HUES6 (cell line): Measurements from ENCODE around the gene ZFHX3.

ENCODE experiments used
- H3K27ac ChIP-seq: 2 replicates; pipeline ENCODE4 v1.7.0; 2013; ENCODE audit warnings: low read depth, mild to moderate bottlenecking, low read length, inconsistent platforms
- H3K27me3 ChIP-seq: 2 replicates; pipeline ENCODE4 v1.6.1; 2013; ENCODE audit warnings: low read length; ENCODE audit not compliant: control insufficient read depth, insufficient read depth
- H3K36me3 ChIP-seq: 2 replicates; pipeline ENCODE4 v1.6.1; 2013; ENCODE audit warnings: low read length; ENCODE audit not compliant: control insufficient read depth, insufficient read depth
- H3K4me1 ChIP-seq: 2 replicates; pipeline ENCODE4 v1.6.1; 2013; ENCODE audit warnings: low read length; ENCODE audit not compliant: control insufficient read depth, insufficient read depth
- H3K4me3 ChIP-seq: 2 replicates; pipeline ENCODE4 v1.5.1; 2013; ENCODE audit warnings: low read depth, low read length
- H3K9ac ChIP-seq: one replicate; pipeline ENCODE4 v1.6.1; 2013; ENCODE audit warnings: mild to moderate bottlenecking, low read length
- H3K9me3 ChIP-seq: 2 replicates; pipeline ENCODE4 v1.6.1; 2013; ENCODE audit warnings: low read depth, low read length; ENCODE audit not compliant: control insufficient read depth, insufficient read depth

The ZFHX3 gene

DNA sequence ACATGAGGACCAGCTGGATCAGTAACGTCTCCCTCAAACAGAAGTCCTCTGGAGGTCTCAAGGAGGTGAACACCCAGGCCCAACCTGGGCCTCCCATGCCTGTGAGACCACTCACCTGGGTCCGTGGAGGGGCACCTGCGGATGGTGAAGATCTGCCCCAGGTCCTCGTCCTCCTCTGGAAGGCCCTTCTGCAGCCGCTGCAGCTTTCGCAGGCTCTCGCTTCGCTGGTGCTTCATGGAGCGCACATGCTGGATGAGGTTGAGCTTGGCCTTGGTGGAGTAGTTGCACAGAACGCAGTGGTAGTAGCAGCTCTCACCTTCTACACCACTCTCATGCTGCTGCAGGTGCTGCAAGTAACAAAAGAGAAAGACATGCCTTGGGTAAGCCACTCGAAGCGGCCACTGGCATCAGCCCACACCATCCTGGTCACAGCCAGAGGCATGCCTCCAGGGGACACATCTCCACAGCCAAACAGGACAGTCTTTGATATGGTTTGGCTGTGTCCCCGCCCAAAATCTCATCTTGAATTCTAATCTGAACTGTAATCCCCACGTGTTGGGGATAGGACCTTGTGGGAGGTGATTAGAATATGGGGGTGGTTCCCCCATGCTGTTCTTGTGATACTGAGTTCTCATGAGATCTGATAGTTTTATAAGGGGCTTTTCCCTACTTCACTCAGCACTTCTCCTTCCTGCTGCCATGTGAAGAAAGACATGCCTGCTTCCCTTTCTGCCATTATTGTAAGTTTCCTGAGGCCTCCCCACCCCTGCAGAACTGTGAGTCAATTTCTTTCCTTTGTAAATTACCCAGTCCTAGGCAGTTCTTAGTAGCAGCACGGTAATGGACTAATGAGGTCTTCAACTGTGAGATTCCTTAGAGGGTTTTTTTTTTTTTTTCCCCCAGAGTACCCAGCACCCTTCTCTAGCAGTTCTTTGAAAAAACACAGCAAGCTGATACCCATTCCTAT is 158.0 kb downstream of the ZFHX3 start:
- Histone ChIP-seq H3K9me3 (no peaks in the 10 kb centered on the region), H3K27ac (no peak overlapping the region), H3K9ac (no peak overlapping the region), H3K27me3 (no peaks in the 10 kb centered on the region), H3K4me3 (no peak overlapping the region), H3K36me3 (no peaks in the 10 kb centered on the region), H3K4me1 (no peaks in the 10 kb centered on the region)

DNA sequence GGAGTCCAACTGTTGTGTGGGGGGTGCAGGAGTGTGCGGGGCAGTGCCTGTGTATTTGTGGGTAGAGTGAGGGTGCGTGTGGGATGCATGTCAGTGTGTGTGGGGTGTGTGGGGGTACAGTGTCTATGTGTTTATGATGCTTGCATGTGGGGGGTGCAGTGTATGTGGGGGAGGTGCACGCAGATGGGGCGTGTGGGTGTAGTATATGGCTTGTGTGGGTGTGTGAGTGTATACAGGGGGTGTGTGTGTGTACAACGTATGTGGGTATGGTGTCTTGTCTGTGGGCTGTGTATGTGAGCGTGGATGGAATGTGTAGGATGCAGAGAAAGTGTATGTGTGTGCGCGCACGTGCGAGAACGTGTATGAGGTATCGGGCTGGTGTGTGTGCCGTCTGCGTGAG is 160.4 kb downstream of the ZFHX3 start:
- no peaks in the 10 kb centered on the region for H3K4me1 ChIP-seq
- H3K27ac ChIP-seq: no peak overlapping the region
- no peaks in the 10 kb centered on the region for H3K36me3 ChIP-seq
- H3K27me3 ChIP-seq: no peaks in the 10 kb centered on the region
- H3K9me3 ChIP-seq: no peaks in the 10 kb centered on the region
- no peak overlapping the region for H3K4me3 ChIP-seq
- H3K9ac ChIP-seq: no peak overlapping the region

DNA sequence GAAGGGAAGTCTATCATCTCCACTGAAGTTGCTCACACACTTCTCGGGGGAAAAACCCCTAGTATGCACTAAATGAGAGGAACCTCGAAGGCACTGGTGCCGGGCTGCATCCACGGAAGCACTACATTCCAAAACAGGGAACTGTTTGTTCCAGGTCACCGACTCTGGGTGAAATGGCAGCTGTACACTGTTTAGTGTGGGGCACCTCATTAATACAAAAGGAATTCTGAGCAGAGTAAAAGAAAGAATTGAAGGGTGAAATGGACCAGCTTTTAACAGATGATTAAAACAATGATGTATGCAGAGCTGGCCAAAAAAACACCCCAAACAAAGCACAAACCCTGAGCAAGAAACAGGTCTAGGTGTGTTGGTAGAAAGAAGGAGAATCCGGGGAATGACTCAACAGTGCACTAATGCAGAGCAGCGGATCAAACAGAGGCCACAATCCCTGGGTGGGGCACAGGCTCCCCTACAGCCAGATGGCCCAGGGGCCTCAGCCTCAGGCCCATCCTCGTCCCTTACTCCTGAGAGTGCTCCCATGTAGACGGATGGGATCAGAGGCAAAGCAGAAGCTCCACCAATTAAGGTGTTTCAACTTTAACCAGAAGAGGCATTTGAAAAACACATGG is 161.5 kb downstream of the ZFHX3 start:
- Histone ChIP-seq H3K4me1 (no peaks in the 10 kb centered on the region), H3K36me3 (no peaks in the 10 kb centered on the region), H3K27me3 (no peaks in the 10 kb centered on the region), H3K27ac (no peak overlapping the region), H3K9me3 (no peaks in the 10 kb centered on the region), H3K4me3 (no peak overlapping the region), H3K9ac (no peak overlapping the region)

- H3K4me1 ChIP-seq: no peaks in the 10 kb centered on the region
- H3K27ac ChIP-seq: no peak overlapping the region
- no peaks in the 10 kb centered on the region for H3K27me3 ChIP-seq
- no peaks in the 10 kb centered on the region for H3K36me3 ChIP-seq
- no peak overlapping the region for H3K4me3 ChIP-seq
- no peaks in the 10 kb centered on the region for H3K9me3 ChIP-seq
- H3K9ac ChIP-seq: no peak overlapping the region
Observed at GRCh38 chr16:72884573-72884972, 163.4 kb downstream of the ZFHX3 start.

GRCh38 chr16:72884037-72884436 is 163.9 kb downstream of the ZFHX3 start:
- H3K4me1 ChIP-seq: no peaks in the 10 kb centered on the region
- no peaks in the 10 kb centered on the region for H3K9me3 ChIP-seq
- no peak overlapping the region for H3K27ac ChIP-seq
- H3K36me3 ChIP-seq: no peaks in the 10 kb centered on the region
- H3K27me3 ChIP-seq: no peaks in the 10 kb centered on the region
- no peak overlapping the region for H3K9ac ChIP-seq
- no peak overlapping the region for H3K4me3 ChIP-seq

GRCh38 chr16:72879846-72880245 is 168.1 kb downstream of the ZFHX3 start:
- Histone ChIP-seq H3K9me3 (no peaks in the 10 kb centered on the region), H3K27ac (no peak overlapping the region), H3K9ac (no peak overlapping the region), H3K4me3 (no peak overlapping the region), H3K36me3 (no peaks in the 10 kb centered on the region), H3K27me3 (no peaks in the 10 kb centered on the region), H3K4me1 (peaks cover 7% of the 10 kb centered on the region; the same call in 1 of the 2 replicates)

- Histone ChIP-seq H3K4me1 (peaks cover 7% of the 10 kb centered on the region; the same call in 1 of the 2 replicates), H3K27ac (no peak overlapping the region), H3K36me3 (no peaks in the 10 kb centered on the region), H3K9ac (no peak overlapping the region), H3K9me3 (no peaks in the 10 kb centered on the region), H3K27me3 (no peaks in the 10 kb centered on the region), H3K4me3 (no peak overlapping the region)
Observed at GRCh38 chr16:72878301-72879269, 169.3 kb downstream of the ZFHX3 start.

GRCh38 chr16:72877374-72878028 is 170.4 kb downstream of the ZFHX3 start:
- H3K9ac ChIP-seq: no peak overlapping the region
- no peak overlapping the region for H3K4me3 ChIP-seq
- no peaks in the 10 kb centered on the region for H3K36me3 ChIP-seq
- H3K4me1 ChIP-seq: peaks cover 7% of the 10 kb centered on the region; the same call in 1 of the 2 replicates
- H3K9me3 ChIP-seq: no peaks in the 10 kb centered on the region
- H3K27me3 ChIP-seq: no peaks in the 10 kb centered on the region
- no peak overlapping the region for H3K27ac ChIP-seq

DNA sequence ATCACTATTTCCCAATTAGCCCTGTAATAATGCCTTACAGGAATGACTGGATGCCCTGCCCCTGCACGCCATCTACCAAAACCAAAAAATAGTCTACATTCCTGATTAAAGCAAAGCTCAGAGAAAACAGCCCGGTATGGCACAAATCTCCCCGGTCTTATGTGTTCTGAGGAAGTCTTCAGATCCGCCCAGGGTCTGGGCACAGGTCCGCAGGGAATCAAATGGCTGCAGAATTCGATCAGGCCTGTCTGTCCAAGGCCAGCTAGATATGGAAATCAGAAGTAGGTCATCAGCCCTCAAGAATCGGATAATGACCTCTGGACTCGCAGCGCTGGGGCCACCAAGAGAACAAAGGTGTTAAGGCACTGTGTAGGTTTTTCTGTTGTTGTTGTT is 171.0 kb downstream of the ZFHX3 start:
- H3K9ac ChIP-seq: no peak overlapping the region
- no peaks in the 10 kb centered on the region for H3K36me3 ChIP-seq
- H3K4me1 ChIP-seq: peaks cover 7% of the 10 kb centered on the region; the same call in 1 of the 2 replicates
- no peak overlapping the region for H3K4me3 ChIP-seq
- H3K27me3 ChIP-seq: no peaks in the 10 kb centered on the region
- no peak overlapping the region for H3K27ac ChIP-seq
- H3K9me3 ChIP-seq: peaks cover 4% of the 10 kb centered on the region; the same call in 1 of the 2 replicates

GRCh38 chr16:72876221-72876620 is 171.7 kb downstream of the ZFHX3 start:
- Histone ChIP-seq H3K4me3 (no peak overlapping the region), H3K9me3 (peaks cover 4% of the 10 kb centered on the region; the same call in 1 of the 2 replicates), H3K27me3 (no peaks in the 10 kb centered on the region), H3K27ac (no peak overlapping the region), H3K4me1 (peaks cover 7% of the 10 kb centered on the region; the same call in 1 of the 2 replicates), H3K36me3 (no peaks in the 10 kb centered on the region), H3K9ac (no peak overlapping the region)
